Measurements from ENCODE around the gene KRT40.

DNA sequence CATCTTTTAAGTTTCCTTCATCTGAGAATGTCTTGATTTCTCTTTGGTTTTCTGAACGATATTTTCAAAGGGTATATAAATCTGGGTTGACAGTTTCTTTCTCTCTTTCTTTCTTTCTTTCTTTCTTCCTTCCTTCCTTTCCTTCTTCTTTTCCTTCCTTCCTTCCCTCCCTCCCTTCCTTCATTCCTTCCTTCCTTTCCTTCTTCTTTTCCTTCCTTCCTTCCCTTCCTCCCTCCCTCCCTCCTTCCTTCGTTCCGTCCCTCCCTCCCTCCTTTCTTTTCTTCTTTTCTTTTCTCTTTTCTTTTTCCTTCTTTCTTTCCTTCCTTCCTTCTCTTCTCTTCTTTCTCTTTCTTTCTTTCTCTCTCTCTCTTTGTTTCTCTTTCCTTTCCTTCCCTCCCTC, 9.8 kb downstream of the KRT40 start:
- TF ChIP-seq EZH2phosphoT487 (IDR thresholded peaks at IDR 0.05; ENCODE audit: insufficient read depth, low read depth) (no peak), EZH2 (IDR thresholded peaks at IDR 0.05; ENCODE audit: insufficient read depth, poor library complexity, severe bottlenecking) (no peak)
